Activated CD4-positive, alpha-beta T cell treated with anti-CD3 and anti-CD28 coated beads, Interleukin-2, Interleukin-4, amounts not matched to agents 100 ng/mL and 50 ng/mL, durations not matched to agents 16 hours and 8 hours (primary cell): ENCODE measurements around the gene ACP3.

Source experiments
- DNase-seq: peaks from one replicate; pipeline ENCODE4 v3.0.0-alpha.2; 2020; ENCODE audit warnings: low spot score

The ACP3 gene

DNA sequence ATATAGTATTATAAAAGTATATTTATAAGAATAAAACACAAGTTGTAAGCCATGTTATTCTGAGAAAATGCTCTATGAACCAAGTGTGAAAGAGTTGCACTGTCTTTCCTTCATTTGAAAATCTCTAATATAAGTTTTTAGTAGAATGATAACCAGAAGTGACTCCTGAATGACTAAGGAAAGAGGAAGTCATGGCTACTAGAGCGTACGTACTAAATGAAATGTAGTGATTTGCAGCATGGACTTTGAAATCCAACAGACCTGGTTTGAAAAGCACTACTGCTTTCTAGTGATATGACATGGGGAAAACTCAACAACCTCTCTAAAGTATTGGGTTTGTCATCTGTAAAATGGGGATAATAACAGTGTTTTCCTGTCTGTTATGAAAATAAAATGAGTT is 89.8 kb downstream of the ACP3 start:
- DNase-seq, result no peak
